22Rv1 (cell line): ENCODE data around the gene COLEC12.

Experiments used
- ZFX ChIP-seq: fragments of 450-650 bp; IDR thresholded peaks from 2 replicates; pipeline ENCODE4 v1.6.1; 2017; ENCODE audit warnings: antibody characterized with exemption, borderline replicate concordance
- TF ChIP-seq, protein P1 (sequence below): fragments of 450-650 bp; IDR thresholded peaks from 2 replicates; pipeline ENCODE4 v1.5.1; 2017; ENCODE audit warnings: mild to moderate bottlenecking

DNA sequence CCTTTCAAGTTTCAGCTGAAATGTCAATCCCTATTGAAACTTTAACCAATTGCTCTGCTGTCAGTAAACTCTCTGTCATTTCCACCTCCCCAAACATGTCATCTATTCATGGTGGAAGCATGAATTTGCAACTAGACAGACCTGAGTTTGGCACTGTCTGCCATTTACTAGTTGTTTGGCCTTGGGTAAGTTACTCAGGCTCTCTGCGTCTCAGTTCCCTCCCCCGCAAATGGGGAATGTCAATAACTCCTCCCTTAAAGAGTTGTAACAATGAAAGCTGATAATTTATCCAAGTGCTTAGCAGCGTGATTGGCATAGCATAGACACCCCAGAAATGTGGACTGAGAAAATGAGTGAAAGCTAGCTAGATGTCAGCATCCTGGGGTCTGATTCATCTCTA, 159.4 kb downstream of the COLEC12 start:
- TF ChIP-seq, protein P1, sequence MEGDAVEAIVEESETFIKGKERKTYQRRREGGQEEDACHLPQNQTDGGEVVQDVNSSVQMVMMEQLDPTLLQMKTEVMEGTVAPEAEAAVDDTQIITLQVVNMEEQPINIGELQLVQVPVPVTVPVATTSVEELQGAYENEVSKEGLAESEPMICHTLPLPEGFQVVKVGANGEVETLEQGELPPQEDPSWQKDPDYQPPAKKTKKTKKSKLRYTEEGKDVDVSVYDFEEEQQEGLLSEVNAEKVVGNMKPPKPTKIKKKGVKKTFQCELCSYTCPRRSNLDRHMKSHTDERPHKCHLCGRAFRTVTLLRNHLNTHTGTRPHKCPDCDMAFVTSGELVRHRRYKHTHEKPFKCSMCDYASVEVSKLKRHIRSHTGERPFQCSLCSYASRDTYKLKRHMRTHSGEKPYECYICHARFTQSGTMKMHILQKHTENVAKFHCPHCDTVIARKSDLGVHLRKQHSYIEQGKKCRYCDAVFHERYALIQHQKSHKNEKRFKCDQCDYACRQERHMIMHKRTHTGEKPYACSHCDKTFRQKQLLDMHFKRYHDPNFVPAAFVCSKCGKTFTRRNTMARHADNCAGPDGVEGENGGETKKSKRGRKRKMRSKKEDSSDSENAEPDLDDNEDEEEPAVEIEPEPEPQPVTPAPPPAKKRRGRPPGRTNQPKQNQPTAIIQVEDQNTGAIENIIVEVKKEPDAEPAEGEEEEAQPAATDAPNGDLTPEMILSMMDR = no peak
- no peak for TF ChIP-seq ZFX
